Thyroid gland (tissue), 4 donors: ENCODE measurements around the gene FOXP1. TPM values are rescaled to one million over a fixed set of nuclear protein-coding genes. Genes with fewer than 3 reads are reported as not detected.

Experiments used
- DNase-seq, 2 donors: peaks; one replicate each; pipeline ENCODE4 v3.0.0-alpha.2; 2019
- H3K27ac ChIP-seq, 3 donors: fragments of 200-600 bp; sonication (generic); 1 replicate in 2 of 3; 2 replicates in 1 of 3; pipeline ENCODE4 v1.5.1; 2016 to 2019; ENCODE audit warnings: mild to moderate bottlenecking in 1 of 3, moderate library complexity in 1 of 3
- H3K27me3 ChIP-seq: fragments of 200-600 bp; sonication (generic); one replicate; pipeline ENCODE4 v1.5.1; 2019
- H3K36me3 ChIP-seq, 2 donors: fragments of 200-600 bp; sonication (generic); one replicate each; pipeline ENCODE4 v1.5.1; 2016 to 2019
- H3K4me1 ChIP-seq, 2 donors: fragments of 200-600 bp; sonication (generic); one replicate each; pipeline ENCODE4 v1.5.1; 2017 to 2019
- H3K4me3 ChIP-seq, 3 donors: fragments of 200-600 bp; sonication (generic); replicated peaks in 1 of 3; 1 replicate in 2 of 3; 2 replicates in 1 of 3; pipeline ENCODE4 v1.5.1; 2016; ENCODE audit warnings: mild to moderate bottlenecking in 1 of 3
- H3K9me3 ChIP-seq: fragments of 200-600 bp; sonication (generic); one replicate; pipeline ENCODE4 v1.5.1; 2017
- POLR2A ChIP-seq, 2 donors: fragments of 450-650 bp; IDR thresholded peaks; one replicate each; pipeline ENCODE4 v1.6.1; 2017; ENCODE audit warnings: antibody characterized with exemption in 2 of 2, mild to moderate bottlenecking in 2 of 2, moderate library complexity in 1 of 2
- WGBS, 2 donors: methylation state at CpG; one replicate each; pipeline ENCODE4 v1.1.5; 2017; 5-methylcytosine and 5-hydroxymethylcytosine counted together
- intact Hi-C: fragments of 100-400 bp; cut with DNase I; formaldehyde crosslinking; loops from one replicate; pipeline ENCODE4 v1.15.1; 2023
- total RNA-seq, 4 donors: library from RNA; depleted of rRNA; stranded (reverse); fragments of >200 nt; gene quantifications; one replicate each; pipeline ENCODE4 v1.2.3, GENCODE V29; 2016
- TF ChIP-seq, protein P1 (sequence below), 6 experiments: fragments of 200-600 bp in 3 of 6; fragments of 450-650 bp in 3 of 6; sonication (generic) in 3 of 6; IDR thresholded peaks; one replicate each; pipeline ENCODE4 v1.5.1; 2016 to 2019; ENCODE audit warnings: antibody characterized with exemption in 6 of 6, mild to moderate bottlenecking in 2 of 6, inconsistent platforms in 1 of 6, moderate library complexity in 1 of 6

The FOXP1 gene
- total RNA-seq, 4 donors from 2014 or later = 111 to 187 (median 141) TPM

DNA sequence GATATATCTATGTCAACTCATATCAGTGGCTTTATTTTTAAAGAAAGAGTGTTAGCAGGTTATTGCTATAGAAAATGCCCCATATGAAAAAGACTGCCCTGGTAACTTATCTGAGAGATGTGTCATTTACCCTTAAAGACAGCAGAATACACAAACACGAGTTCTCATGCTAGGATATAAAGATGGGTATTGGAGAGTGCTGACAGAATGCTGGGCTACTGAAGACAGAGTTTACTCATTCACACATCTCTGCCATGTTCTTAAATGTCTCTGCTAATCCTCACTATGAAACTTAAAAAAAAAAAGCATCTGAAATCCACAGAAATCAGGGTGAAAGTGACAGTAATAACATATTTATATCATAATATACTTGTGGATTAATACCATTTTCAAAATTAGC, 126.7 kb downstream of the FOXP1 start:
- H3K9me3 ChIP-seq = no peaks in the 10 kb centered on the region
- no peaks in the 10 kb centered on the region for H3K27me3 ChIP-seq
- intact Hi-C loops = no loop called here
- peaks cover 13 to 19% of the 10 kb centered on the region in 2 donors for H3K4me1 ChIP-seq
- no peak for TF ChIP-seq POLR2A (IDR thresholded peaks at IDR 0.05)
- TF ChIP-seq, protein P1, sequence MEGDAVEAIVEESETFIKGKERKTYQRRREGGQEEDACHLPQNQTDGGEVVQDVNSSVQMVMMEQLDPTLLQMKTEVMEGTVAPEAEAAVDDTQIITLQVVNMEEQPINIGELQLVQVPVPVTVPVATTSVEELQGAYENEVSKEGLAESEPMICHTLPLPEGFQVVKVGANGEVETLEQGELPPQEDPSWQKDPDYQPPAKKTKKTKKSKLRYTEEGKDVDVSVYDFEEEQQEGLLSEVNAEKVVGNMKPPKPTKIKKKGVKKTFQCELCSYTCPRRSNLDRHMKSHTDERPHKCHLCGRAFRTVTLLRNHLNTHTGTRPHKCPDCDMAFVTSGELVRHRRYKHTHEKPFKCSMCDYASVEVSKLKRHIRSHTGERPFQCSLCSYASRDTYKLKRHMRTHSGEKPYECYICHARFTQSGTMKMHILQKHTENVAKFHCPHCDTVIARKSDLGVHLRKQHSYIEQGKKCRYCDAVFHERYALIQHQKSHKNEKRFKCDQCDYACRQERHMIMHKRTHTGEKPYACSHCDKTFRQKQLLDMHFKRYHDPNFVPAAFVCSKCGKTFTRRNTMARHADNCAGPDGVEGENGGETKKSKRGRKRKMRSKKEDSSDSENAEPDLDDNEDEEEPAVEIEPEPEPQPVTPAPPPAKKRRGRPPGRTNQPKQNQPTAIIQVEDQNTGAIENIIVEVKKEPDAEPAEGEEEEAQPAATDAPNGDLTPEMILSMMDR (IDR thresholded peaks at IDR 0.05) = no peak
- no peak overlapping the region for H3K4me3 ChIP-seq
- no peak overlapping the region for H3K27ac ChIP-seq
- WGBS, 2 donors = 67 to 72% methylated on average over 1 of the region's 1 CpG
- H3K36me3 ChIP-seq = no peaks in the 10 kb centered on the region
- DNase-seq = no peak

DNA sequence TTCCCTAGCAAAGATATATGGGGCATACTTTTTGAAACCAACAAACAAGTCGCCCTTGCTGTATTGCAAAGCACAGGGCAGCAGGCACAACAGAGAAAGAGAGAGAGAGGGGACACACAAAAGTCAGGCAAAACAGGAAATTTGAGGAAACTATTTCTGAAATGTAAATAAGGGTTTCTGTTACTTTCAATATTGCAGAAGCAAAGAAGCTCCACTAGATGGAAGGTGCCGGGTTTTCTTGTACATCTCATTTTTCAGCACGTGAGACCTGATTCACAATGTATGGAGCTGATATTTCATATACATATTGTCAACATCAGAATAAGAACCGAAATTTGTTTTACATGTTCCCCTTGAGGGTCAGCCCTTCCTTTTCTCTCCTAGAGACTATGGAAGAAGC, 127.4 kb downstream of the FOXP1 start:
- H3K4me3 ChIP-seq = no peak overlapping the region
- 67 to 73% methylated on average over 4 of the region's 4 CpGs for WGBS, 2 donors

DNA sequence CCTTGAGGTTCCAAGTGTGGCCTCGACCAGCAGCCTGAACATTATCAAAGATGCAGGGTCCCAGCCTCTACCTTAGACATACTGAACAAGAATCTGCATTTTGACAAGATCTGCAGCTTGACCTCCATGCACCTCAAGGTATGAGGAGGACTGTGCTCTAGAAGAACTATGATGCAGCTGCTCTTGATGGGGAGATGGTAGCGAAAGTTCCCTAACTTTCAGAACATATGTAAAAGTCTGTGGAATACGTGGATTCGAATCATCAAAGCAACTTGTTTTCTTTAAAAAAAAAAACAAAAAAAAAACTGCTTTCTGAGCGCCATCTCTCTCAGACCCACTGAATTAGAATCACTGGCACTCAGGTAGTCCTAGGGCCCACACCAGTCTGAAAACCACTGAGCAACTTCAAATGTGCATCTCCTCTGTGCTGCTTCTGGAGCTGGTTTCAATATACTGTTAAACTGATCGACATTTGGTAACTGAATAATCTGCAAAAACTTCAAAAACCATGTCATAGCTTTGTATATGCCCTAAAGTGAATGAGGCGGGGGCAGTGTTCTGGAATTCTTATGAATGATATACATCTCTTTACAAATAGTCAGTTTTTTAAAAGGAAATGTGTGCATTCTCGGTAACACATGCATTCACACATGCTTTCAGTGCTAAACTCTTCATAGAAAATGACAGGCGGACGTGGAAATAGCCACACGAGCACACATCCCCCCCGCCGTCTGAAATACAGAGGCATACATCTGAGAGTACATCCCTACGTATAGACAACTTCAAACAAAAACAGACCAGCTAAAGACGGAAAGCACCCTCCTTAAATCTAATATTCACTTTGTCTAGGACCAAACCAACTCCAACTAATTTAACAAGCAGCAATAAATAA, 128.8 kb downstream of the FOXP1 start:
- intact Hi-C loops = no loop called here
- Histone ChIP-seq H3K4me1 (peaks cover 13 to 19% of the 10 kb centered on the region in 2 donors), H3K36me3 (no peaks in the 10 kb centered on the region), H3K9me3 (no peaks in the 10 kb centered on the region), H3K4me3 (no peak overlapping the region), H3K27ac (no peak overlapping the region), H3K27me3 (no peaks in the 10 kb centered on the region)
- TF ChIP-seq POLR2A (IDR thresholded peaks at IDR 0.05) = no peak
- TF ChIP-seq, protein P1 (IDR thresholded peaks at IDR 0.05) = no peak
- WGBS, 2 donors = 90 to 91% methylated on average over 15 of the region's 15 CpGs
- DNase-seq = no peak

More for the DNA sequence above, 127.4 kb downstream of the FOXP1 start:
- H3K27ac ChIP-seq = no peak overlapping the region
- no peaks in the 10 kb centered on the region for H3K9me3 ChIP-seq
- intact Hi-C loops = no loop called here
- TF ChIP-seq, protein P1 (IDR thresholded peaks at IDR 0.05) = no peak
- TF ChIP-seq POLR2A (IDR thresholded peaks at IDR 0.05) = no peak
- H3K27me3 ChIP-seq = no peaks in the 10 kb centered on the region
- no peak for DNase-seq
- H3K36me3 ChIP-seq = no peaks in the 10 kb centered on the region
- peaks cover 13 to 19% of the 10 kb centered on the region in 2 donors for H3K4me1 ChIP-seq

DNA sequence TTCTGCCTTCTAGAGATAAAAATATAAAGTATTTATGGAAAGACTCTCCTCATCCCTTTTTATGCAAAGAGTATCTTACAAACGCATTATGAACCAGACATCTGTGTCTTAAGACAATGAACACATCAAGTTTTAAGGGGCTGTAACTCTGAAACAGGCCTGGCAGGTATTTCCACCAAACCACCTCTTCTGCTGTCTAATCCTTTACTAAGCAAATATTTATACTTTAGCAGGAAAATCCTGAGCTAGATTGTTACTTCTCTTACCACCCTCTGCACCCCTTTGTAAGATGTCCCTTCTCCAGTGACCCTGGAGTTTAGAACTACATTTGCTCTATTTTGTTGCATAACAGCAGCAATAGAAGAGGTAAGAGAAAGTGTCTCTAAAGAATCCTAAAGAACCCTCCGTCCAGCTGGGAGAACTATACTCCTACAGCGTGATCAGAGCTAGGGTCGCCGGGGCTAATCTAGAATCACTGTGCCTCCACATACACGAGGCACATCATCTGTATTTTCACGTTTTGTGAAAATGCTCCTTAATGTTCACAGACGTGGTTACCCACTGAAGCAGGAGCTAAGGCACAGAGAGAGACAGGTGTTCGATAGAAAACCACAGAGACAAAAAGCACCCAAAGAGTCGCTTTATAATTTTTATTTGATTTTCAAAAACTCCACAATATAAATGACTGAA, 129.6 kb downstream of the FOXP1 start:
- peak in 1 of 2 donors; percentile 14 for DNase-seq
- Histone ChIP-seq H3K9me3 (no peaks in the 10 kb centered on the region), H3K4me3 (no peak overlapping the region), H3K36me3 (no peaks in the 10 kb centered on the region), H3K27ac (no peak overlapping the region), H3K27me3 (no peaks in the 10 kb centered on the region), H3K4me1 (peaks cover 13 to 19% of the 10 kb centered on the region in 2 donors)
- intact Hi-C loops = no loop called here
- WGBS, 2 donors = 76 to 78% methylated on average over 10 of the region's 10 CpGs
- TF ChIP-seq, protein P1 (IDR thresholded peaks at IDR 0.05) = no peak
- no peak for TF ChIP-seq POLR2A (IDR thresholded peaks at IDR 0.05)

DNA sequence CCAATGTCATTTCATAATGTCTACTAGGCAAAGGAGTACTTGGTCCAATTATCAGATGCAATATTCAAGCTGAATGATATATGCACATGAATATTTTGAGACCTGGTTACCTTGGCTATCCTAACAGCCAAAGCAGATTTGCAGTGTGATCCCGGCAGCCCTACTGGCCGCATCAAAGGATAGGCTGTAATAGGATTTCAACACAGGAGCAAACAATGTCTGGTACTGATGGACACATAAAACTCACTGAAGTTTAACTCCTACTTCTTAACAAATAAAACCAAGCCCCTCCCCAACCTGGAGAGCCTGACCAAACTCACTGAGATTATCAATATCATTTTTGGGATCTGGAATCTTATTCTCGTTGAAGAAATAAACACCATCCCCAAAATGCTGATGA, 130.2 kb downstream of the FOXP1 start:
- no peaks in the 10 kb centered on the region for H3K9me3 ChIP-seq
- no peak overlapping the region for H3K27ac ChIP-seq
- intact Hi-C loops = no loop called here
- H3K4me1 ChIP-seq = peaks cover 14 to 21% of the 10 kb centered on the region in 2 donors
- 69 to 78% methylated on average over 3 of the region's 3 CpGs for WGBS, 2 donors
- no peak for DNase-seq
- H3K36me3 ChIP-seq = no peaks in the 10 kb centered on the region
- TF ChIP-seq POLR2A (IDR thresholded peaks at IDR 0.05) = no peak
- TF ChIP-seq, protein P1 (IDR thresholded peaks at IDR 0.05) = no peak
- no peak overlapping the region for H3K4me3 ChIP-seq
- no peaks in the 10 kb centered on the region for H3K27me3 ChIP-seq
